ENCODE data around the gene MAGEL2.

DNA sequence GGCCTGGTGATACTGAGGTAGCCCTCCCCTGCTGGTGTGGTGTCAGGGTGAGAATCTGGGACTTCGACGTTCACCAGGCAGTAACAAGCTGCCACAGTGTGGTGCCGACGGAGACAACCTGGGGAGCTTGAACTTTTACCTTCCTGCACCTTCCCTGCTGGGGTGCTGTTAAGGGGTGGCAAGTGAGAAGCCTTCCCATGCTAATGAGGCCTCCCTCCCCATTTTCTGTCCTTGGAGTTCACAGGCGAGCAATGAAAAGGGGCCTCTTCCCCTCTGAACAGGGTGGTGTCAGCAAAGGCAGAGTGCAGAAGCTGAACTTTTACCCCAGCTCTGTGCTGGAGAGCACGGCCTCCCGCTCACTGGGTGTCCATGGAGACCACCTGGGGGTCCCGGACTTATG lies 13.5 kb downstream of the MAGEL2 start:
- TF ChIP-seq, protein P1, sequence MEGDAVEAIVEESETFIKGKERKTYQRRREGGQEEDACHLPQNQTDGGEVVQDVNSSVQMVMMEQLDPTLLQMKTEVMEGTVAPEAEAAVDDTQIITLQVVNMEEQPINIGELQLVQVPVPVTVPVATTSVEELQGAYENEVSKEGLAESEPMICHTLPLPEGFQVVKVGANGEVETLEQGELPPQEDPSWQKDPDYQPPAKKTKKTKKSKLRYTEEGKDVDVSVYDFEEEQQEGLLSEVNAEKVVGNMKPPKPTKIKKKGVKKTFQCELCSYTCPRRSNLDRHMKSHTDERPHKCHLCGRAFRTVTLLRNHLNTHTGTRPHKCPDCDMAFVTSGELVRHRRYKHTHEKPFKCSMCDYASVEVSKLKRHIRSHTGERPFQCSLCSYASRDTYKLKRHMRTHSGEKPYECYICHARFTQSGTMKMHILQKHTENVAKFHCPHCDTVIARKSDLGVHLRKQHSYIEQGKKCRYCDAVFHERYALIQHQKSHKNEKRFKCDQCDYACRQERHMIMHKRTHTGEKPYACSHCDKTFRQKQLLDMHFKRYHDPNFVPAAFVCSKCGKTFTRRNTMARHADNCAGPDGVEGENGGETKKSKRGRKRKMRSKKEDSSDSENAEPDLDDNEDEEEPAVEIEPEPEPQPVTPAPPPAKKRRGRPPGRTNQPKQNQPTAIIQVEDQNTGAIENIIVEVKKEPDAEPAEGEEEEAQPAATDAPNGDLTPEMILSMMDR (IDR thresholded peaks at IDR 0.05): no peak
- TF ChIP-seq, protein P2, sequence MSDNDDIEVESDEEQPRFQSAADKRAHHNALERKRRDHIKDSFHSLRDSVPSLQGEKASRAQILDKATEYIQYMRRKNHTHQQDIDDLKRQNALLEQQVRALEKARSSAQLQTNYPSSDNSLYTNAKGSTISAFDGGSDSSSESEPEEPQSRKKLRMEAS (IDR thresholded peaks at IDR 0.05; ENCODE audit: low read depth): no peak
- no peak for TF ChIP-seq FOXJ3 (CRISPR knock-in tag; IDR thresholded peaks at IDR 0.05)
- TF ChIP-seq, protein P3, sequence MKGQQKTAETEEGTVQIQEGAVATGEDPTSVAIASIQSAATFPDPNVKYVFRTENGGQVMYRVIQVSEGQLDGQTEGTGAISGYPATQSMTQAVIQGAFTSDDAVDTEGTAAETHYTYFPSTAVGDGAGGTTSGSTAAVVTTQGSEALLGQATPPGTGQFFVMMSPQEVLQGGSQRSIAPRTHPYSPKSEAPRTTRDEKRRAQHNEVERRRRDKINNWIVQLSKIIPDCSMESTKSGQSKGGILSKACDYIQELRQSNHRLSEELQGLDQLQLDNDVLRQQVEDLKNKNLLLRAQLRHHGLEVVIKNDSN (IDR thresholded peaks at IDR 0.05; ENCODE audit: borderline replicate concordance, low read depth): no peak
- TF ChIP-seq, protein P4, sequence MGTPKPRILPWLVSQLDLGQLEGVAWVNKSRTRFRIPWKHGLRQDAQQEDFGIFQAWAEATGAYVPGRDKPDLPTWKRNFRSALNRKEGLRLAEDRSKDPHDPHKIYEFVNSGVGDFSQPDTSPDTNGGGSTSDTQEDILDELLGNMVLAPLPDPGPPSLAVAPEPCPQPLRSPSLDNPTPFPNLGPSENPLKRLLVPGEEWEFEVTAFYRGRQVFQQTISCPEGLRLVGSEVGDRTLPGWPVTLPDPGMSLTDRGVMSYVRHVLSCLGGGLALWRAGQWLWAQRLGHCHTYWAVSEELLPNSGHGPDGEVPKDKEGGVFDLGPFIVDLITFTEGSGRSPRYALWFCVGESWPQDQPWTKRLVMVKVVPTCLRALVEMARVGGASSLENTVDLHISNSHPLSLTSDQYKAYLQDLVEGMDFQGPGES (IDR thresholded peaks at IDR 0.05; ENCODE audit: low read depth, low read length): no peak
- no peak for TF ChIP-seq POLR2AphosphoS5 (IDR thresholded peaks at IDR 0.05; ENCODE audit: low read depth, low read length)
- no peak for TF ChIP-seq TCF12 (IDR thresholded peaks at IDR 0.05)
- TF ChIP-seq, protein P5, sequence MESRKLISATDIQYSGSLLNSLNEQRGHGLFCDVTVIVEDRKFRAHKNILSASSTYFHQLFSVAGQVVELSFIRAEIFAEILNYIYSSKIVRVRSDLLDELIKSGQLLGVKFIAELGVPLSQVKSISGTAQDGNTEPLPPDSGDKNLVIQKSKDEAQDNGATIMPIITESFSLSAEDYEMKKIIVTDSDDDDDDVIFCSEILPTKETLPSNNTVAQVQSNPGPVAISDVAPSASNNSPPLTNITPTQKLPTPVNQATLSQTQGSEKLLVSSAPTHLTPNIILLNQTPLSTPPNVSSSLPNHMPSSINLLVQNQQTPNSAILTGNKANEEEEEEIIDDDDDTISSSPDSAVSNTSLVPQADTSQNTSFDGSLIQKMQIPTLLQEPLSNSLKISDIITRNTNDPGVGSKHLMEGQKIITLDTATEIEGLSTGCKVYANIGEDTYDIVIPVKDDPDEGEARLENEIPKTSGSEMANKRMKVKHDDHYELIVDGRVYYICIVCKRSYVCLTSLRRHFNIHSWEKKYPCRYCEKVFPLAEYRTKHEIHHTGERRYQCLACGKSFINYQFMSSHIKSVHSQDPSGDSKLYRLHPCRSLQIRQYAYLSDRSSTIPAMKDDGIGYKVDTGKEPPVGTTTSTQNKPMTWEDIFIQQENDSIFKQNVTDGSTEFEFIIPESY (IDR thresholded peaks at IDR 0.05; ENCODE audit: borderline replicate concordance, low read depth): no peak
- no peak for TF ChIP-seq ELF1 (IDR thresholded peaks at IDR 0.05)
- TF ChIP-seq, protein P6, sequence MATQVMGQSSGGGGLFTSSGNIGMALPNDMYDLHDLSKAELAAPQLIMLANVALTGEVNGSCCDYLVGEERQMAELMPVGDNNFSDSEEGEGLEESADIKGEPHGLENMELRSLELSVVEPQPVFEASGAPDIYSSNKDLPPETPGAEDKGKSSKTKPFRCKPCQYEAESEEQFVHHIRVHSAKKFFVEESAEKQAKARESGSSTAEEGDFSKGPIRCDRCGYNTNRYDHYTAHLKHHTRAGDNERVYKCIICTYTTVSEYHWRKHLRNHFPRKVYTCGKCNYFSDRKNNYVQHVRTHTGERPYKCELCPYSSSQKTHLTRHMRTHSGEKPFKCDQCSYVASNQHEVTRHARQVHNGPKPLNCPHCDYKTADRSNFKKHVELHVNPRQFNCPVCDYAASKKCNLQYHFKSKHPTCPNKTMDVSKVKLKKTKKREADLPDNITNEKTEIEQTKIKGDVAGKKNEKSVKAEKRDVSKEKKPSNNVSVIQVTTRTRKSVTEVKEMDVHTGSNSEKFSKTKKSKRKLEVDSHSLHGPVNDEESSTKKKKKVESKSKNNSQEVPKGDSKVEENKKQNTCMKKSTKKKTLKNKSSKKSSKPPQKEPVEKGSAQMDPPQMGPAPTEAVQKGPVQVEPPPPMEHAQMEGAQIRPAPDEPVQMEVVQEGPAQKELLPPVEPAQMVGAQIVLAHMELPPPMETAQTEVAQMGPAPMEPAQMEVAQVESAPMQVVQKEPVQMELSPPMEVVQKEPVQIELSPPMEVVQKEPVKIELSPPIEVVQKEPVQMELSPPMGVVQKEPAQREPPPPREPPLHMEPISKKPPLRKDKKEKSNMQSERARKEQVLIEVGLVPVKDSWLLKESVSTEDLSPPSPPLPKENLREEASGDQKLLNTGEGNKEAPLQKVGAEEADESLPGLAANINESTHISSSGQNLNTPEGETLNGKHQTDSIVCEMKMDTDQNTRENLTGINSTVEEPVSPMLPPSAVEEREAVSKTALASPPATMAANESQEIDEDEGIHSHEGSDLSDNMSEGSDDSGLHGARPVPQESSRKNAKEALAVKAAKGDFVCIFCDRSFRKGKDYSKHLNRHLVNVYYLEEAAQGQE (IDR thresholded peaks at IDR 0.05; ENCODE audit: low read depth, low read length): no peak
- TF ChIP-seq, protein P7, sequence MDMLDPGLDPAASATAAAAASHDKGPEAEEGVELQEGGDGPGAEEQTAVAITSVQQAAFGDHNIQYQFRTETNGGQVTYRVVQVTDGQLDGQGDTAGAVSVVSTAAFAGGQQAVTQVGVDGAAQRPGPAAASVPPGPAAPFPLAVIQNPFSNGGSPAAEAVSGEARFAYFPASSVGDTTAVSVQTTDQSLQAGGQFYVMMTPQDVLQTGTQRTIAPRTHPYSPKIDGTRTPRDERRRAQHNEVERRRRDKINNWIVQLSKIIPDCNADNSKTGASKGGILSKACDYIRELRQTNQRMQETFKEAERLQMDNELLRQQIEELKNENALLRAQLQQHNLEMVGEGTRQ (IDR thresholded peaks at IDR 0.05; ENCODE audit: borderline replicate concordance, low read depth, low read length): no peak
- TF ChIP-seq RCOR1 (IDR thresholded peaks at IDR 0.05; ENCODE audit: low read length): no peak
- no peak for TF ChIP-seq YY1 (IDR thresholded peaks at IDR 0.05; ENCODE audit: low read depth)
- TF ChIP-seq EP300 (IDR thresholded peaks at IDR 0.05; ENCODE audit: borderline replicate concordance in 1 of 2, low read depth in 1 of 2, low read length in 1 of 2): no peak
